ENCODE results near the gene SGF29.

SGF29 gene

DNA sequence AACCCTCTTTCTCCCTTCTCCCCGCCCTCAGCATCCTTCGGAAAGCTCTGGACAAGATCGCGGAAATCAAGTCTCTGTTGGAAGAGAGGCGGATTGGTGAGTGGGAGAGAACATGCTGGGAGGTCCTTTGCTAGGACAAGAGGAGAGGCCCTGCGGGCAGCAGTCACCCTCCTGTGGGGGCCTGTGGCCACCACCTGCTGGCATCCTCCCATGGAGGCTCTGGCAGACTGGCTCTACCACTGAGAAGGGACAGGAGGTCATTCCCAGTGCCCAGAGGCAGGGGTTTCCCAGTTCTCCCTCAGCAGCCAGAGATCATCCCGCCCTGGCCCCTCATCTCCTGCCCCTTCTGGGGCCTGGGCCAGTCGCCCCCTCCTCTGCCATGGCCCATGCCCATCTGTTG, 35.3 kb downstream of the SGF29 start:
- no peak overlapping the region for H3K27ac ChIP-seq (ENCODE audit: low read length)
- H3K4me2 ChIP-seq (ENCODE audit: low read length): no peak overlapping the region
- H3K9me3 ChIP-seq (ENCODE audit: insufficient read depth, low read length): no peaks in the 10 kb centered on the region
- TF ChIP-seq EZH2phosphoT487 (IDR thresholded peaks at IDR 0.05; ENCODE audit: low read depth): no peak
- TF ChIP-seq, protein P1, sequence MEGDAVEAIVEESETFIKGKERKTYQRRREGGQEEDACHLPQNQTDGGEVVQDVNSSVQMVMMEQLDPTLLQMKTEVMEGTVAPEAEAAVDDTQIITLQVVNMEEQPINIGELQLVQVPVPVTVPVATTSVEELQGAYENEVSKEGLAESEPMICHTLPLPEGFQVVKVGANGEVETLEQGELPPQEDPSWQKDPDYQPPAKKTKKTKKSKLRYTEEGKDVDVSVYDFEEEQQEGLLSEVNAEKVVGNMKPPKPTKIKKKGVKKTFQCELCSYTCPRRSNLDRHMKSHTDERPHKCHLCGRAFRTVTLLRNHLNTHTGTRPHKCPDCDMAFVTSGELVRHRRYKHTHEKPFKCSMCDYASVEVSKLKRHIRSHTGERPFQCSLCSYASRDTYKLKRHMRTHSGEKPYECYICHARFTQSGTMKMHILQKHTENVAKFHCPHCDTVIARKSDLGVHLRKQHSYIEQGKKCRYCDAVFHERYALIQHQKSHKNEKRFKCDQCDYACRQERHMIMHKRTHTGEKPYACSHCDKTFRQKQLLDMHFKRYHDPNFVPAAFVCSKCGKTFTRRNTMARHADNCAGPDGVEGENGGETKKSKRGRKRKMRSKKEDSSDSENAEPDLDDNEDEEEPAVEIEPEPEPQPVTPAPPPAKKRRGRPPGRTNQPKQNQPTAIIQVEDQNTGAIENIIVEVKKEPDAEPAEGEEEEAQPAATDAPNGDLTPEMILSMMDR (IDR thresholded peaks at IDR 0.05; ENCODE audit: low read depth, low read length): no peak
- no peaks in the 10 kb centered on the region for H3K79me2 ChIP-seq (ENCODE audit: low read length)
- peaks cover 17% of the 10 kb centered on the region for H3K36me3 ChIP-seq (replicated peaks; ENCODE audit: low read depth, low read length)
- H3K9ac ChIP-seq (ENCODE audit: low read length): no peak overlapping the region
- H3K4me1 ChIP-seq (ENCODE audit: low read length): peaks cover 16% of the 10 kb centered on the region
- no peaks in the 10 kb centered on the region for H4K20me1 ChIP-seq (ENCODE audit: insufficient read depth, low read length)
- no peak overlapping the region for H3K4me3 ChIP-seq (ENCODE audit: low read length)
- H2AFZ ChIP-seq (ENCODE audit: low read depth, low read length): no peak overlapping the region
- no peaks in the 10 kb centered on the region for H3K27me3 ChIP-seq (ENCODE audit: low read depth, low read length)

DNA sequence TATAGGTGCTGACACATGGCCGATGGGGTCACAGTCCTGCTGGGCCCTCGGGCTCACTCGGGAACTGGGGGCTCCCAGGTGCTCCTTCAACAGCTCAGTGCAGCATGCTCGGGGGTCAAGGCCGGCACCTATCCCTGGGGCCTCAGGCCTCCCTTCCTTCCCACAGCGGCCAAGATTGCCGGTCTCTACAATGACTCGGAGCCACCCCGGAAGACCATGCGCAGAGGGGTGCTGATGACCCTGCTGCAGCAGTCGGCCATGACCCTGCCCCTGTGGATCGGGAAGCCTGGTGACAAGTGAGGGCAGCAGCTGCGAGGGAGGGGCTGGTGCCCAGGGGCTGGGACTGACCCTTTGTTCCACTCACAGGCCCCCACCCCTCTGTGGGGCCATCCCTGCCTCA, 36.2 kb downstream of the SGF29 start:
- H3K9ac ChIP-seq (ENCODE audit: low read length): no peak overlapping the region
- no peak overlapping the region for H2AFZ ChIP-seq (ENCODE audit: low read depth, low read length)
- H3K4me2 ChIP-seq (ENCODE audit: low read length): no peak overlapping the region
- TF ChIP-seq, protein P1 (IDR thresholded peaks at IDR 0.05; ENCODE audit: low read depth, low read length): no peak
- no peak for TF ChIP-seq EZH2phosphoT487 (IDR thresholded peaks at IDR 0.05; ENCODE audit: low read depth)
- H3K4me1 ChIP-seq (ENCODE audit: low read length): peaks cover 14% of the 10 kb centered on the region
- peaks cover 15% of the 10 kb centered on the region for H3K36me3 ChIP-seq (replicated peaks; ENCODE audit: low read depth, low read length)
- no peaks in the 10 kb centered on the region for H3K79me2 ChIP-seq (ENCODE audit: low read length)
- no peaks in the 10 kb centered on the region for H3K27me3 ChIP-seq (ENCODE audit: low read depth, low read length)
- H3K27ac ChIP-seq (ENCODE audit: low read length): no peak overlapping the region
- no peaks in the 10 kb centered on the region for H4K20me1 ChIP-seq (ENCODE audit: insufficient read depth, low read length)
- no peaks in the 10 kb centered on the region for H3K9me3 ChIP-seq (ENCODE audit: insufficient read depth, low read length)
- no peak overlapping the region for H3K4me3 ChIP-seq (ENCODE audit: low read length)

DNA sequence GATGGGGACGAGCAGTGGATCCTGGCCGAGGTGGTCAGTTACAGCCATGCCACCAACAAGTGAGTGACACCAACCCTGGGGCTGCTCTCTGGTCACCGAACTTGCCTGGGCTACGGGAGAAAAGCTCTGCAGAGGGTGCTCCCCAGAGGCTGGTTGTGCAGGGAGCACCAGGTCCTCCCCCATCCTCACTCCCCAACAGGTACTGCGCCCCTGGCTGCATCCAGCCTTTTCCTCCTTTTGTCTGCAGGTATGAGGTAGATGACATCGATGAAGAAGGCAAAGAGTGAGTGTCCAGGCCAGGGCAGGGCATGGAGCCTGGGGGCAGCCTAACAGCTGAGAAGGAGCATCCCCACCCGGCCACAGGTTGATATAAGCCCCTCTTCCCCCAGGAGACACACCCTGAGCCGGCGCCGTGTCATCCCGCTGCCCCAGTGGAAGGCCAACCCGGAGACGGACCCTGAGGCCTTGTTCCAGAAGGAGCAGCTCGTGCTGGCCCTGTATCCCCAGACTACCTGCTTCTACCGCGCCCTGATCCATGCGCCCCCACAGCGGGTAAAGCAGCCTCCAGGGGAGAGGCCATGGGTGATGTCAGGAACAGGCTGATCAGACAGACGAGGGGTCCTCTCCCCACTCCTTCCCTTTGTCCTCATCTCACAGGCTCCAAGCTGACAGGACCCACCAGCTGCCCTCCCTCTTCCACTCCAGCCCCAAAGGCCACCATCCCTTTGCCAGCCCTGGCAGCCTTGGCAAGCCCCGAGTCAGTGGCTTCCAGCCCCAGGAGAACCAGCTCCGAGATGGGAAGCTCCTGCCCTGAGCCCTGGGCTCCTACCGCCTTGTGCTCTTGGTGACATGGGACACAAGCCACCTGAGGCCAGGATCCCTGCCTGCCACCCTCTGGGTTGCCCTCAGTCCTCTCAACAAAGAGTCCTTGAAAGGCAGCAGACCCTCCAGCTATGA, 36.9 kb downstream of the SGF29 start:
- no peak overlapping the region for H2AFZ ChIP-seq (ENCODE audit: low read depth, low read length)
- no peaks in the 10 kb centered on the region for H3K9me3 ChIP-seq (ENCODE audit: insufficient read depth, low read length)
- peaks cover 8% of the 10 kb centered on the region for H3K36me3 ChIP-seq (replicated peaks; ENCODE audit: low read depth, low read length)
- no peaks in the 10 kb centered on the region for H4K20me1 ChIP-seq (ENCODE audit: insufficient read depth, low read length)
- H3K9ac ChIP-seq (ENCODE audit: low read length): no peak overlapping the region
- no peak overlapping the region for H3K27ac ChIP-seq (ENCODE audit: low read length)
- H3K4me2 ChIP-seq (ENCODE audit: low read length): no peak overlapping the region
- H3K4me1 ChIP-seq (ENCODE audit: low read length): peaks cover 7% of the 10 kb centered on the region
- TF ChIP-seq EZH2phosphoT487 (IDR thresholded peaks at IDR 0.05; ENCODE audit: low read depth): no peak
- TF ChIP-seq, protein P1 (IDR thresholded peaks at IDR 0.05; ENCODE audit: low read depth, low read length): no peak
- H3K4me3 ChIP-seq (ENCODE audit: low read length): no peak overlapping the region
- H3K79me2 ChIP-seq (ENCODE audit: low read length): no peaks in the 10 kb centered on the region
- H3K27me3 ChIP-seq (ENCODE audit: low read depth, low read length): no peaks in the 10 kb centered on the region

- no peak for TF ChIP-seq EZH2phosphoT487 (IDR thresholded peaks at IDR 0.05; ENCODE audit: low read depth)
- TF ChIP-seq, protein P1 (IDR thresholded peaks at IDR 0.05; ENCODE audit: low read depth, low read length): no peak
- Histone ChIP-seq H3K9me3 (ENCODE audit: insufficient read depth, low read length) (no peaks in the 10 kb centered on the region), H4K20me1 (ENCODE audit: insufficient read depth, low read length) (no peaks in the 10 kb centered on the region), H3K9ac (ENCODE audit: low read length) (no peak overlapping the region), H3K79me2 (ENCODE audit: low read length) (no peaks in the 10 kb centered on the region), H3K4me3 (ENCODE audit: low read length) (no peak overlapping the region), H3K27ac (ENCODE audit: low read length) (no peak overlapping the region), H3K27me3 (ENCODE audit: low read depth, low read length) (no peaks in the 10 kb centered on the region), H3K36me3 (replicated peaks; ENCODE audit: low read depth, low read length) (peaks cover 6% of the 10 kb centered on the region), H3K4me2 (ENCODE audit: low read length) (no peak overlapping the region), H2AFZ (ENCODE audit: low read depth, low read length) (no peak overlapping the region), H3K4me1 (ENCODE audit: low read length) (0 out of 2 replicates have a peak, but pooled peaks cover under 1% of the 10 kb centered on the region)
Observed at GRCh38 chr16:28591355-28591754, 37.6 kb downstream of the SGF29 start.

Measured in OCI-LY3 (cell line).